Trophoblast cell (in vitro differentiated cells and primary cell): ENCODE measurements around the gene RAD9A.
"Not testable (repeated sequence)": the region's sequence is repeated elsewhere in the genome, so short reads cannot be mapped to it uniquely, and the experiment has no call there.

Experiments
- DNase-seq, 2 donors: peaks; one replicate each; pipeline ENCODE4 v3.0.0-alpha.2; 2016
- H2AFZ ChIP-seq: 2 replicates; pipeline ENCODE4 v1.6.1; 2013; ENCODE audit warnings: low read length, moderate library complexity, mild to moderate bottlenecking; ENCODE audit not compliant: insufficient read depth, poor library complexity
- H2AK5ac ChIP-seq: 2 replicates; pipeline ENCODE4 v1.6.1; 2013; ENCODE audit warnings: mild to moderate bottlenecking, low read length
- H2BK120ac ChIP-seq: 2 replicates; pipeline ENCODE4 v1.6.1; 2013; ENCODE audit warnings: low read length, mild to moderate bottlenecking, moderate library complexity; ENCODE audit not compliant: insufficient read depth, poor library complexity
- H2BK12ac ChIP-seq: 2 replicates; pipeline ENCODE4 v1.6.1; 2013; ENCODE audit warnings: mild to moderate bottlenecking, low read length, moderate library complexity
- H2BK5ac ChIP-seq: 2 replicates; pipeline ENCODE4 v1.6.1; 2013; ENCODE audit warnings: low read length, low read depth, moderate library complexity, mild to moderate bottlenecking; ENCODE audit not compliant: poor library complexity
- H3K14ac ChIP-seq: 2 replicates; pipeline ENCODE4 v1.6.1; 2013; ENCODE audit warnings: mild to moderate bottlenecking, low read length
- H3K18ac ChIP-seq: 2 replicates; pipeline ENCODE4 v1.6.1; 2013; ENCODE audit warnings: mild to moderate bottlenecking, low read length
- H3K23ac ChIP-seq: 2 replicates; pipeline ENCODE4 v1.6.1; 2013; ENCODE audit warnings: low read length
- H3K27ac ChIP-seq: 2 replicates; pipeline ENCODE4 v1.5.1; 2013; ENCODE audit warnings: low read depth, mild to moderate bottlenecking, inconsistent platforms, low read length, moderate library complexity
- H3K27me3 ChIP-seq: 2 replicates; pipeline ENCODE4 v1.6.1; 2013; ENCODE audit warnings: inconsistent platforms, mild to moderate bottlenecking, low read length, moderate library complexity; ENCODE audit not compliant: insufficient read depth
- H3K36me3 ChIP-seq, 2 experiments: 1 replicate in 1 of 2; 2 replicates in 1 of 2; pipeline ENCODE4 v1.6.1; 2013; ENCODE audit warnings: low read length in 2 of 2, mild to moderate bottlenecking in 2 of 2, moderate library complexity in 1 of 2; ENCODE audit not compliant: insufficient read depth in 2 of 2, control insufficient read depth in 1 of 2
- H3K4ac ChIP-seq: 2 replicates; pipeline ENCODE4 v1.6.1; 2013; ENCODE audit warnings: low read depth, mild to moderate bottlenecking, low read length, moderate library complexity
- H3K4me1 ChIP-seq, 2 experiments: 1 replicate in 1 of 2; 2 replicates in 1 of 2; pipeline ENCODE4 v1.6.1; 2013; ENCODE audit warnings: low read length in 2 of 2, mild to moderate bottlenecking in 2 of 2, moderate library complexity in 1 of 2; ENCODE audit not compliant: insufficient read depth in 2 of 2, control insufficient read depth in 1 of 2
- H3K4me2 ChIP-seq: 2 replicates; pipeline ENCODE4 v1.6.1; 2013; ENCODE audit warnings: inconsistent platforms, mild to moderate bottlenecking, low read length, moderate library complexity
- H3K4me3 ChIP-seq: 2 replicates; pipeline ENCODE4 v1.5.1; 2013; ENCODE audit warnings: mild to moderate bottlenecking, low read depth, low read length, inconsistent platforms
- H3K79me1 ChIP-seq: one replicate; pipeline ENCODE4 v1.6.1; 2013; ENCODE audit warnings: low read length
- H3K79me2 ChIP-seq: 2 replicates; pipeline ENCODE4 v1.6.1; 2013; ENCODE audit warnings: low read length, mild to moderate bottlenecking; ENCODE audit not compliant: control insufficient read depth, insufficient read depth, poor library complexity
- H3K9ac ChIP-seq: 2 replicates; pipeline ENCODE4 v1.6.1; 2013; ENCODE audit warnings: mild to moderate bottlenecking, low read length
- H3K9me3 ChIP-seq: 2 replicates; pipeline ENCODE4 v1.6.1; 2013; ENCODE audit warnings: low read depth, mild to moderate bottlenecking, control low read depth, inconsistent platforms, low read length; ENCODE audit not compliant: insufficient read depth
- H4K12ac ChIP-seq: 2 replicates; pipeline ENCODE4 v1.6.1; 2013; ENCODE audit warnings: low read depth, mild to moderate bottlenecking, low read length, moderate library complexity
- H4K8ac ChIP-seq: 2 replicates; pipeline ENCODE4 v1.6.1; 2013; ENCODE audit warnings: low read depth, mild to moderate bottlenecking, low read length, moderate library complexity
- H4K91ac ChIP-seq: one replicate; pipeline ENCODE4 v1.6.1; 2013; ENCODE audit warnings: low read depth, mild to moderate bottlenecking, low read length, moderate library complexity
- WGBS: extraction: QIAGEN DNeasy Blood & Tissue Kit; methylation state at CpG from one replicate; pipeline ENCODE4 v1.1.7; 2013; ENCODE audit warnings: missing lambda C conversion rate; ENCODE audit not compliant: insufficient read length, insufficient coverage; ENCODE audit errors: extremely low coverage; 5-methylcytosine and 5-hydroxymethylcytosine counted together

Gene RAD9A

DNA sequence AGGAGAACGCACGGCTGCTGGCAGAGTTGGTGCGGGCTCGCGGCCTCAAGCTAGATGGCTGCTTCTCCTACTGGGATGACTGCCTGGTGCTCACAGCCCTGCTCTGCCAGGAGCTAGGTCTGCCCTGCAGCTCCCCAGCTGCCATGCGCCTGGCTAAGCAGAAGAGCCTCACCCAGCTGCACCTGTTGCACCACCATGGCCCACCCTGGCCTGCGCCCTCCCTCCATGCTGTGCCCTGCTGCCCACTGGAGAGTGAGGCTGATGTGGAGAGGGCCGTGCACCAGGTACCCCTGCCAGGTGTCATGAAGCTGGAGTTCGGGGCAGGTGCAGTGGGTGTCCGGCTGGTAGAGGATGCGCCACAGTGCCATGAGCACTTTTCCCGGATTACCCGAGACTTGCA, 31.7 kb downstream of the RAD9A start:
- Histone ChIP-seq H4K91ac (no peak overlapping the region), H4K12ac (no peak overlapping the region), H3K4ac (no peak overlapping the region), H3K4me1 (peaks cover 12 to 15% of the 10 kb centered on the region in 2 experiments), H2AK5ac (no peak overlapping the region), H3K14ac (no peak overlapping the region), H3K4me2 (no peak overlapping the region), H3K23ac (no peak overlapping the region), H3K36me3 (no peaks in the 10 kb centered on the region), H2AFZ (no peak overlapping the region), H2BK5ac (no peak overlapping the region), H3K4me3 (no peak overlapping the region), H3K9ac (no peak overlapping the region), H3K79me1 (peaks cover 6% of the 10 kb centered on the region), H3K27ac (no peak overlapping the region), H2BK120ac (no peak overlapping the region), H3K9me3 (peaks cover 2% of the 10 kb centered on the region), H3K79me2 (peaks cover 3% of the 10 kb centered on the region), H2BK12ac (no peak overlapping the region), H3K18ac (no peak overlapping the region), H4K8ac (no peak overlapping the region), H3K27me3 (no peaks in the 10 kb centered on the region)
- DNase-seq = no peak
- no CpG with 5 or more reads among the region's 13 CpGs for WGBS

DNA sequence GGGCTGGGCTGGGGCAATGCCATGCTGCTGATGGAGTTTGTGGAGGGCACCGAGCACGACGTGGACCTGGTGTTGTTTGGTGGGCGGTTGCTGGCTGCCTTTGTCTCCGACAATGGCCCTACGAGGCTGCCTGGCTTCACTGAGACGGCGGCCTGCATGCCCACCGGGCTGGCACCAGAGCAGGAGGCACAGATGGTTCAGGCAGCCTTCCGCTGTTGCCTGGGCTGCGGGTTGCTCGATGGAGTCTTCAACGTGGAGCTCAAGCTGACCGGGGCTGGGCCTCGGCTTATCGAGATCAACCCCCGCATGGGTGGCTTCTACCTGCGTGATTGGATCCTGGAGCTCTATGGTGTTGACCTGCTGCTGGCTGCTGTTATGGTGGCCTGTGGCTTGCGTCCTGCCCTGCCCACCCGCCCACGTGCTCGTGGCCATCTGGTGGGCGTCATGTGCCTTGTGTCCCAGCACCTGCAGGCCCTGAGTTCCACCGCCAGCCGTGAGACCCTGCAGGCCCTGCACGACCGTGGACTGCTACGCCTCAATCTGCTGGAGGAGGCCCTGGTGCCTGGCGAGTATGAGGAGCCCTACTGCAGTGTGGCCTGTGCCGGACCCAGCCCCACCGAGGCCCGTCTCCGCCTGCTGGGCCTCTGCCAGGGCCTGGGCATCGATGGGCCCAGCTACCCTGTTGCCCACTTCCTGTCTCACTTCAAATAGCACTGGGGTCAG, 32.3 kb downstream of the RAD9A start:
- Histone ChIP-seq H3K18ac (no peak overlapping the region), H3K79me1 (peaks cover 10% of the 10 kb centered on the region), H3K79me2 (peaks cover 7% of the 10 kb centered on the region), H3K27me3 (no peaks in the 10 kb centered on the region), H3K23ac (no peak overlapping the region), H2BK120ac (no peak overlapping the region), H4K8ac (no peak overlapping the region), H2AK5ac (no peak overlapping the region), H3K36me3 (no peaks in the 10 kb centered on the region), H2BK12ac (no peak overlapping the region), H3K4me1 (peaks cover 12 to 16% of the 10 kb centered on the region in 2 experiments), H2BK5ac (no peak overlapping the region), H3K4ac (no peak overlapping the region), H3K14ac (no peak overlapping the region), H3K4me3 (no peak overlapping the region), H3K9ac (no peak overlapping the region), H4K91ac (no peak overlapping the region), H3K4me2 (no peak overlapping the region), H3K27ac (no peak overlapping the region), H3K9me3 (peaks cover 2% of the 10 kb centered on the region), H4K12ac (no peak overlapping the region), H2AFZ (no peak overlapping the region)
- no CpG with 5 or more reads among the region's 34 CpGs for WGBS
- no peak for DNase-seq

DNA sequence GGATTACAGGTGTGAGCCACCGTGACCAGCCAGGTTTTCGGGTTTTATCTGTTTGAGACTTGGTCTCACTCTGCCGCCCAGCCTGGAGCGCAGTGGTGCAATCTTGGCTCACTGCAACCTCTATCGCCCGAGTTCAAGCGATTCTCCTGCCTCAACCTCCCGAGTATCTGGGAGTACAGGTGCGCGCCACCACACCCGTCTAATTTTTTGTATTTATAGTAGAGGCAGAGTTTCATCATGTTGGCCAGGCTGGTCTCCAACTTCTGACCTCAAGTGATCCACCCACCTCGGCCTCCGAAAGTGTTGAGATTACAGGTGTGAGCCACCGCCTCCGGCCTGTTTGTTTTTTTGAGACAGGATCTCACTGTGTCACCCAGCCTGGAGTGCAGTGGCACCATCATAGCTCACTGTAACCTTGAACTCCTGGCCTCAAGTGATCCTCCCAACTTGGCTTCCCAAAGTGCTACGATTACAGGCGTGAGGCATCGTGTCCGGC, 35.6 kb downstream of the RAD9A start:
- not testable (repeated sequence) for DNase-seq

DNA sequence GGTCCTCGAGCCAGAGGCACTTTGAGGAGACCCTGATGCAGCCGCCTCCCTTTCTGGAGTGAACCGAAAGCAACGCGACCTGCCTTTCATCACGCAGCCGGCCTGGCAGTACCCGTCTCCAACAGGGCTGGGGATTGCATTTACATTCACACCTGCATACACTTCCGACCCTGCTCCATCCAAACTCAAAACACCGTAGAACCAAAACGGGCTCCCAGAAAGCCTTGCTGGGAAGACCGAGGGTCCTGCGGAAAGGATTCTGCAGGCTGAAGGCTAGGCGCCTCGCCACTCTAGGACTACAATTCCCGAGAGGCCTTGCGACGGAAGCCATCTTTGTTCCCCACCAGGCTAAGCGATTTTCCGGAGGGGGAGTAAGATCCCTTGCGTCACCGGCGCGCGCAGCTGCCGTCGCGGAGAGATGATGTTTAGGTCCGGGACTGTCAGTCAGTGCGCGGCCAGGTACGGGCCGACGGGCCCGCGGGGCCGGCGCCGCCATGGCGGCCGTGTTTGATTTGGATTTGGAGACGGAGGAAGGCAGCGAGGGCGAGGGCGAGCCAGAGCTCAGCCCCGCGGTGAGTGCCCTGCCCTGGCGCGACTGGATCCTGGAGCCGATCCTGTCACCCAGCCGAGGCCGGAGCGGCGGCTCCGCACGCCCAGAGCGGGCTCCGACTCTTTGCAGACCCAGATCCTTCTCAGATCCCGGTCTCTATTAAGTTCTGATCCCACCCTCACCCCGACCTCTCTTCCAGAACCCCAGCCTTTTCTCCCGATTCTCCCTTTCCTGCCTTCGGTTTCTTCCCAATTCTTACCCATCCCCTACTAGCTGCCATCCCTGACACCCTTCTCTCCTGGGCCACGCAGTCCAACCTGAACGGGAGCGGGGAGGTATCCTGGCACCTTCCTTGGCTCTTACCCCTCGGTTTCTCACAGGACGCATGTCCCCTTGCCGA, 36.5 kb downstream of the RAD9A start, which contains the start of gene RPS6KB2:
Gene RPS6KB2 (plus strand): TSS at position 443 of the 950 bp plus-strand sequence. CDS start 52 bp downstream, at position 495.
- peaks cover 5% of the 10 kb centered on the region for H3K79me2 ChIP-seq
- no peaks in the 10 kb centered on the region for H3K27me3 ChIP-seq
- peak within 1 kb of the TSS; percentile 68 for H4K12ac ChIP-seq
- H3K27ac ChIP-seq = peak within 1 kb of the TSS; percentile 7
- peak within 1 kb of the TSS; percentile 91 for H3K4me3 ChIP-seq
- peak within 1 kb of the TSS; percentile 61 for H3K14ac ChIP-seq
- peak within 1 kb of the TSS; percentile 91 for H3K9ac ChIP-seq
- H3K36me3 ChIP-seq = peaks cover 31 to 35% of the 10 kb centered on the region in 2 experiments
- peak within 1 kb of the TSS; percentile 74 for H4K91ac ChIP-seq
- H4K8ac ChIP-seq = peak within 1 kb of the TSS; percentile 88
- peak within 1 kb of the TSS; percentile 74 for H3K18ac ChIP-seq
- peak within 1 kb of the TSS; percentile 10 for H2BK5ac ChIP-seq
- H3K4me1 ChIP-seq = peaks cover 0 to 9% of the 10 kb centered on the region in 2 experiments
- H2BK12ac ChIP-seq = no peak within 1 kb of the TSS
- peaks cover 2% of the 10 kb centered on the region for H3K9me3 ChIP-seq
- H2AK5ac ChIP-seq = peak within 1 kb of the TSS; percentile 22
- peak; percentile 99 for DNase-seq
- H3K4ac ChIP-seq = peak within 1 kb of the TSS; percentile 44
- H3K23ac ChIP-seq = no peak within 1 kb of the TSS
- peak within 1 kb of the TSS; percentile 85 for H2AFZ ChIP-seq
- H3K79me1 ChIP-seq = peaks cover 8% of the 10 kb centered on the region
- H3K4me2 ChIP-seq = peak within 1 kb of the TSS; percentile 83
- H2BK120ac ChIP-seq = peak within 1 kb of the TSS; percentile 67
- no CpG with 5 or more reads among the region's 68 CpGs for WGBS

More for the DNA sequence above, 35.6 kb downstream of the RAD9A start:
- not testable (repeated sequence) for H3K27me3 ChIP-seq, H3K9me3 ChIP-seq, H4K91ac ChIP-seq, H3K4ac ChIP-seq, H2AK5ac ChIP-seq, H2BK120ac ChIP-seq, H4K12ac ChIP-seq, H3K79me1 ChIP-seq, H2BK12ac ChIP-seq, H3K23ac ChIP-seq, H2BK5ac ChIP-seq, H3K18ac ChIP-seq, H3K27ac ChIP-seq, H3K79me2 ChIP-seq, H3K4me3 ChIP-seq, H3K9ac ChIP-seq
- H3K36me3 ChIP-seq = peaks cover 22 to 26% of the 10 kb centered on the region in 2 experiments
- peaks cover 4 to 14% of the 10 kb centered on the region in 2 experiments for H3K4me1 ChIP-seq
- H2AFZ ChIP-seq = peak overlapping the region; percentile 85
- H4K8ac ChIP-seq = peak overlapping the region; percentile 83
- no CpG with 5 or more reads among the region's 19 CpGs for WGBS
- peak overlapping the region; percentile 83 for H3K4me2 ChIP-seq
- H3K14ac ChIP-seq = peak overlapping the region; percentile 61
